SK-N-SH (cell line): ENCODE results near the gene FKBP5. TPM values are rescaled to one million over a fixed set of nuclear protein-coding genes. Genes with fewer than 3 reads are reported as not detected.

Experiments
- CTCF ChIA-PET: fragments of 300-600, 350-600 bp; formaldehyde crosslinking; extraction: SDS; loops from one replicate; lab custom pipeline; 2021; lab: Yijun Ruan, JAX
- POLR2A ChIA-PET: fragments of 350-600 bp; sonication (Branson Sonifier 250); formaldehyde crosslinking; extraction: SDS; loops from one replicate; lab custom pipeline; 2020; ENCODE audit warnings: antibody characterized with exemption, inconsistent platforms; lab: Yijun Ruan, JAX
- DNase-seq: peaks from one replicate; pipeline ENCODE4 v3.0.0; 2012
- H2AFZ ChIP-seq: fragments of 200-600 bp; sonication (generic); 2 replicates; pipeline ENCODE4 v1.8.1; 2016; ENCODE audit warnings: antibody characterized with exemption, mild to moderate bottlenecking, low read depth
- H3F3A ChIP-seq: fragments of 200-600 bp; sonication (generic); replicated peaks from 2 replicates; pipeline ENCODE3; 2016; ENCODE audit warnings: antibody characterized with exemption, mild to moderate bottlenecking; ENCODE audit not compliant: insufficient read depth
- H3K27ac ChIP-seq, 2 experiments: fragments of 200-500 bp in 1 of 2; fragments of 200-600 bp in 1 of 2; sonication (Bioruptor generic) in 1 of 2; sonication (generic), shearing (Covaris generic) in 1 of 2; 2 replicates each; pipeline versions ENCODE4 v1.5.1 to v1.6.1; 2014 to 2016; ENCODE audit warnings: low read depth in 2 of 2, inconsistent platforms in 1 of 2, low read length in 1 of 2, mild to moderate bottlenecking in 1 of 2, mixed read lengths in 1 of 2
- H3K27me3 ChIP-seq: fragments of 200-600 bp; sonication (generic), shearing (Covaris generic); 2 replicates; pipeline ENCODE4 v1.6.1; 2016; ENCODE audit warnings: mixed run types; ENCODE audit not compliant: insufficient read depth
- H3K36me3 ChIP-seq, 2 experiments: fragments of 200-500 bp in 1 of 2; fragments of 200-600 bp in 1 of 2; sonication (Bioruptor generic) in 1 of 2; sonication (generic) in 1 of 2; replicated peaks in 1 of 2; 2 replicates each; pipeline versions ENCODE3 to v1.5.1; 2014 to 2016; ENCODE audit warnings: low read length in 1 of 2, mild to moderate bottlenecking in 1 of 2; ENCODE audit not compliant: insufficient read depth in 2 of 2, control insufficient read depth in 1 of 2
- H3K4me1 ChIP-seq, 2 experiments: fragments of 200-500 bp in 1 of 2; fragments of 200-600 bp in 1 of 2; sonication (Bioruptor generic) in 1 of 2; sonication (generic), shearing (Covaris generic) in 1 of 2; 2 replicates each; pipeline versions ENCODE4 v1.5.1 to v1.6.1; 2014 to 2016; ENCODE audit warnings: low read depth in 1 of 2, low read length in 1 of 2, mixed run types in 1 of 2; ENCODE audit not compliant: insufficient read depth in 2 of 2, control insufficient read depth in 1 of 2
- H3K4me2 ChIP-seq: fragments of 200-600 bp; sonication (generic), shearing (Covaris generic); 2 replicates; pipeline ENCODE4 v1.6.1; 2017; ENCODE audit warnings: mixed run types
- H3K4me3 ChIP-seq, 2 experiments: fragments of 200-500 bp in 1 of 2; fragments of 200-600 bp in 1 of 2; sonication (Bioruptor generic) in 1 of 2; sonication (generic), shearing (Covaris generic) in 1 of 2; 2 replicates each; pipeline versions ENCODE4 v1.5.1 to v1.8.1; 2014 to 2016; ENCODE audit warnings: low read depth in 2 of 2, inconsistent platforms in 1 of 2, low read length in 1 of 2, mild to moderate bottlenecking in 1 of 2, mixed read lengths in 1 of 2, moderate library complexity in 1 of 2
- H3K79me2 ChIP-seq: fragments of 200-600 bp; sonication (generic); 2 replicates; pipeline ENCODE4 v1.8.1; 2017; ENCODE audit warnings: mild to moderate bottlenecking; ENCODE audit not compliant: insufficient read depth
- H3K9ac ChIP-seq: fragments of 200-600 bp; sonication (generic); 2 replicates; pipeline ENCODE4 v1.6.1; 2017; ENCODE audit warnings: mixed run types
- H3K9me2 ChIP-seq: fragments of 200-600 bp; sonication (generic); 2 replicates; pipeline ENCODE4 v1.6.1; 2017; ENCODE audit warnings: mixed run types
- H3K9me3 ChIP-seq: fragments of 200-600 bp; sonication (generic); 2 replicates; pipeline ENCODE4 v1.6.1; 2017; ENCODE audit warnings: mixed run types, mild to moderate bottlenecking, moderate library complexity
- H4K20me1 ChIP-seq: fragments of 200-600 bp; sonication (generic); 2 replicates; pipeline ENCODE4 v1.6.1; 2017; ENCODE audit warnings: mild to moderate bottlenecking, mixed run types; ENCODE audit not compliant: insufficient read depth
- CHD2 ChIP-seq: fragments of 150-350 bp; IDR thresholded peaks from 2 replicates; pipeline ENCODE4 v1.6.1; 2018; ENCODE audit warnings: low read length; ENCODE audit not compliant: partially characterized antibody
- EP300 ChIP-seq, 2 experiments: IDR thresholded peaks; 2 replicates each; pipeline versions ENCODE4 v1.4.0 to v1.6.1; 2012; ENCODE audit warnings: borderline replicate concordance in 1 of 2, low read depth in 1 of 2, low read length in 1 of 2
- EZH2phosphoT487 ChIP-seq: fragments of 200-600 bp; sonication (generic); IDR thresholded peaks from 2 replicates; pipeline ENCODE4 v1.6.1; 2017; ENCODE audit warnings: low read depth, mixed run types, mild to moderate bottlenecking, antibody characterized with exemption, moderate library complexity, borderline replicate concordance
- FOSL2 ChIP-seq: IDR thresholded peaks from 2 replicates; pipeline ENCODE4 v1.4.0; 2012; ENCODE audit warnings: low read depth, mild to moderate bottlenecking, moderate library complexity, borderline replicate concordance
- GABPA ChIP-seq: IDR thresholded peaks from 2 replicates; pipeline ENCODE4 v1.4.0; 2012; ENCODE audit warnings: low read depth, mild to moderate bottlenecking
- GATA2 ChIP-seq: sonication (generic); formaldehyde crosslinking; IDR thresholded peaks from 2 replicates; pipeline ENCODE4 v1.5.0; 2020; ENCODE audit warnings: mild to moderate bottlenecking, missing genetic modification reagents
- MEF2A ChIP-seq: IDR thresholded peaks from 2 replicates; pipeline ENCODE4 v1.4.0; 2012; ENCODE audit warnings: low read depth, borderline replicate concordance
- MXI1 ChIP-seq: IDR thresholded peaks from 2 replicates; pipeline ENCODE4 v1.6.1; 2012; ENCODE audit warnings: mild to moderate bottlenecking, low read depth, low read length, improper control_type of control experiment
- NRF1 ChIP-seq: IDR thresholded peaks from 2 replicates; pipeline ENCODE4 v1.6.1; 2012; ENCODE audit warnings: low read depth, mild to moderate bottlenecking, low read length
- POLR2AphosphoS5 ChIP-seq: IDR thresholded peaks from 2 replicates; pipeline ENCODE4 v1.6.1; 2012; ENCODE audit warnings: low read depth, low read length
- RCOR1 ChIP-seq: fragments of 150-350 bp; IDR thresholded peaks from 2 replicates; pipeline ENCODE4 v1.6.1; 2017; ENCODE audit warnings: antibody characterized with exemption, low read length
- REST ChIP-seq: IDR thresholded peaks from 2 replicates; pipeline ENCODE4 v1.6.1; 2012; ENCODE audit warnings: mild to moderate bottlenecking, low read depth, low read length, moderate library complexity
- TAF1 ChIP-seq: IDR thresholded peaks from 2 replicates; pipeline ENCODE4 v1.6.1; 2012; ENCODE audit warnings: low read depth, mild to moderate bottlenecking, low read length, moderate library complexity, borderline replicate concordance
- TCF12 ChIP-seq: IDR thresholded peaks from 2 replicates; pipeline ENCODE4 v1.4.0; 2012
- TEAD4 ChIP-seq: IDR thresholded peaks from 2 replicates; pipeline ENCODE4 v1.4.0; 2012; ENCODE audit warnings: mild to moderate bottlenecking, borderline replicate concordance; ENCODE audit not compliant: insufficient read depth
- YY1 ChIP-seq: IDR thresholded peaks from 2 replicates; pipeline ENCODE4 v1.4.0; 2012; ENCODE audit warnings: low read depth, mild to moderate bottlenecking
- WGBS: methylation state at CpG from one replicate; pipeline ENCODE4 v1.1.6; 2017; ENCODE audit warnings: low lambda C conversion rate; 5-methylcytosine and 5-hydroxymethylcytosine counted together
- polyA plus RNA-seq, 3 experiments: library from polyadenylated mRNA; depleted of rRNA; stranded (reverse); fragments of >200 nt; gene quantifications; 2 replicates each; pipeline ENCODE4 v1.2.3, GENCODE V29; 2012
- TF ChIP-seq, protein P1 (sequence below): fragments of 150-350 bp; IDR thresholded peaks from 2 replicates; pipeline ENCODE4 v1.6.1; 2017; ENCODE audit warnings: antibody characterized with exemption, low read length, low read depth, borderline replicate concordance
- TF ChIP-seq, protein P2 (sequence below): IDR thresholded peaks from 2 replicates; pipeline ENCODE4; 2012
- TF ChIP-seq, protein P3 (sequence below): IDR thresholded peaks from 2 replicates; pipeline ENCODE4 v1.4.0; 2012; ENCODE audit warnings: low read depth
- TF ChIP-seq, protein P4 (sequence below): IDR thresholded peaks from 2 replicates; pipeline ENCODE4 v1.4.0; 2012; ENCODE audit warnings: low read depth, borderline replicate concordance
- TF ChIP-seq, protein P5 (sequence below): fragments of 150-350 bp; IDR thresholded peaks from 2 replicates; pipeline ENCODE4 v1.6.1; 2016; ENCODE audit warnings: mild to moderate bottlenecking, low read depth, low read length

FKBP5 gene
- polyA plus RNA-seq, 1 of the 3 experiments (the other 2 are of a cell fraction) = 5.1 TPM

DNA sequence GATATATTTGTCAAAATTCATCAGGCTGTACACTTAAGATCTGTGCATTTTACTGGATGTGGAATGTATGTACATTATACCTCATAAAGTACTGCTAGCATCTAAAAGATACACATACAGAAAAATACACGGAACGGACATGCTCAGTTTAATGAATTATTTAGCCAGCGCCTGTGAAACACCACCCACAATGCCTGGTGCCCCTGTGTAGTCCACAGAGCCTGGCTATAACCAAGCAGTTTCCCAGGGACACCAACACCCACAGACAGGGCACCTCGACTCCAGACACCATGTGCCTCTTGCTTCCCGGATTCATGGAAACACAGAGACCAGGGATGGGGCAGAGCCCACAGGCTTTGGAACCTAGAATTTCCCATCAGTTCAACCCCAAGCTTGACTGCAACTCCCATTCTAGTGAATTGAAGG, 30.7 kb upstream of the FKBP5 start:
- ChIA-PET CTCF (interaction anchor here (1.1 to 2.1 kb wide), 3 partner anchors 9 to 146 kb away, joined by 3 to 8 read pairs (median 4); partner anchors contain the start of gene ARMC12), POLR2A (no interaction called here)
- Histone ChIP-seq H3K79me2 (no peaks in the 10 kb centered on the region), H3K4me1 (peaks cover 7 to 18% of the 10 kb centered on the region in 2 experiments; a peak in 1 of 4 replicates), H3F3A (no peaks in the 10 kb centered on the region), H2AFZ (no peak overlapping the region), H3K9me2 (no peaks in the 10 kb centered on the region), H3K36me3 (no peaks in the 10 kb centered on the region), H3K27me3 (no peaks in the 10 kb centered on the region; the same call in 1 of the 2 replicates), H3K4me2 (no peak overlapping the region; the same call in 1 of the 2 replicates), H3K4me3 (no peak overlapping the region), H3K27ac (no peak overlapping the region; a peak in 1 of 4 replicates), H4K20me1 (no peaks in the 10 kb centered on the region), H3K9ac (no peak overlapping the region), H3K9me3 (no peaks in the 10 kb centered on the region)
- WGBS = 94% methylated on average over 4 of the region's 5 CpGs
- DNase-seq = no peak
- no peak for TF ChIP-seq CHD2
- no peak for TF ChIP-seq TEAD4
- no peak for TF ChIP-seq NRF1
- no peak for TF ChIP-seq RCOR1
- TF ChIP-seq, protein P1, sequence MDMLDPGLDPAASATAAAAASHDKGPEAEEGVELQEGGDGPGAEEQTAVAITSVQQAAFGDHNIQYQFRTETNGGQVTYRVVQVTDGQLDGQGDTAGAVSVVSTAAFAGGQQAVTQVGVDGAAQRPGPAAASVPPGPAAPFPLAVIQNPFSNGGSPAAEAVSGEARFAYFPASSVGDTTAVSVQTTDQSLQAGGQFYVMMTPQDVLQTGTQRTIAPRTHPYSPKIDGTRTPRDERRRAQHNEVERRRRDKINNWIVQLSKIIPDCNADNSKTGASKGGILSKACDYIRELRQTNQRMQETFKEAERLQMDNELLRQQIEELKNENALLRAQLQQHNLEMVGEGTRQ = no peak
- TF ChIP-seq, protein P2, sequence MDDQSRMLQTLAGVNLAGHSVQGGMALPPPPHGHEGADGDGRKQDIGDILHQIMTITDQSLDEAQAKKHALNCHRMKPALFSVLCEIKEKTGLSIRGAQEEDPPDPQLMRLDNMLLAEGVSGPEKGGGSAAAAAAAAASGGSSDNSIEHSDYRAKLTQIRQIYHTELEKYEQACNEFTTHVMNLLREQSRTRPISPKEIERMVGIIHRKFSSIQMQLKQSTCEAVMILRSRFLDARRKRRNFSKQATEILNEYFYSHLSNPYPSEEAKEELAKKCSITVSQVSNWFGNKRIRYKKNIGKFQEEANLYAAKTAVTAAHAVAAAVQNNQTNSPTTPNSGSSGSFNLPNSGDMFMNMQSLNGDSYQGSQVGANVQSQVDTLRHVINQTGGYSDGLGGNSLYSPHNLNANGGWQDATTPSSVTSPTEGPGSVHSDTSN = no peak
- no peak for TF ChIP-seq YY1
- no peak for TF ChIP-seq MXI1
- TF ChIP-seq TAF1 = no peak
- no peak for TF ChIP-seq POLR2AphosphoS5
- TF ChIP-seq MEF2A = no peak
- TF ChIP-seq GATA2 = no peak
- TF ChIP-seq TCF12 = no peak

DNA sequence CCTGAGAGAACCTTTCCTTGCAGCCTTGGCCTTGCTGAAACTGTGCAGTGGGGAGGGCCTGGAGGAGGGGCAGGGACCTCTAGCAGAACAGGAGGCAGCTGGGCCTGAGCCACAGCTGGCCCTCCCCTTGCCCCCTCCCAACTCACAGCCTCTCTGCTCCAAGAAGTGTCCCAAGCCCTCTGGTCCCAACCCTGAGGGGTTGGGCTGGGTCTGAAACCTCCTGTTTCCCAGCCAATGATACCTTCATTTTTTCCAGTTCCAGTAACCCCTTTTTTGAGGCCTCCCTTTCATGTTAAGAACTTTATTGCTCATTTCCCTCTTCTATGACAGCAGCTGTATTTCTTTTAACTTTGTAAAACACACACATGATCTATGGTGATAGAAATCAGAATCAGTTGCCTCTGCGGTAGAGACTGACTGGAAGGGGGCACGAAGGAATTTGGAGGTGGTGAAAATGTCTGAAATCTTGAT, 30.2 kb upstream of the FKBP5 start:
- H3F3A ChIP-seq = no peaks in the 10 kb centered on the region
- 100% methylated on average over 2 of the region's 2 CpGs for WGBS
- CTCF ChIA-PET = interaction anchor here (1.2 to 2.1 kb wide), 3 partner anchors 9 to 18 kb away, joined by 3 to 8 read pairs (median 4); partner anchors contain the start of gene ARMC12
- H3K27ac ChIP-seq = no peak overlapping the region
- POLR2A ChIA-PET = no interaction called here
- TF ChIP-seq, protein P3, sequence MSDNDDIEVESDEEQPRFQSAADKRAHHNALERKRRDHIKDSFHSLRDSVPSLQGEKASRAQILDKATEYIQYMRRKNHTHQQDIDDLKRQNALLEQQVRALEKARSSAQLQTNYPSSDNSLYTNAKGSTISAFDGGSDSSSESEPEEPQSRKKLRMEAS = no peak
- TF ChIP-seq POLR2AphosphoS5 = no peak
- no peak for TF ChIP-seq EP300 (IDR thresholded peaks at IDR 0.05; ENCODE audit: borderline replicate concordance in 1 of 2, low read depth in 1 of 2, low read length in 1 of 2)
- TF ChIP-seq, protein P4, sequence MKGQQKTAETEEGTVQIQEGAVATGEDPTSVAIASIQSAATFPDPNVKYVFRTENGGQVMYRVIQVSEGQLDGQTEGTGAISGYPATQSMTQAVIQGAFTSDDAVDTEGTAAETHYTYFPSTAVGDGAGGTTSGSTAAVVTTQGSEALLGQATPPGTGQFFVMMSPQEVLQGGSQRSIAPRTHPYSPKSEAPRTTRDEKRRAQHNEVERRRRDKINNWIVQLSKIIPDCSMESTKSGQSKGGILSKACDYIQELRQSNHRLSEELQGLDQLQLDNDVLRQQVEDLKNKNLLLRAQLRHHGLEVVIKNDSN = no peak
- TF ChIP-seq GABPA = no peak
- TF ChIP-seq, protein P5, sequence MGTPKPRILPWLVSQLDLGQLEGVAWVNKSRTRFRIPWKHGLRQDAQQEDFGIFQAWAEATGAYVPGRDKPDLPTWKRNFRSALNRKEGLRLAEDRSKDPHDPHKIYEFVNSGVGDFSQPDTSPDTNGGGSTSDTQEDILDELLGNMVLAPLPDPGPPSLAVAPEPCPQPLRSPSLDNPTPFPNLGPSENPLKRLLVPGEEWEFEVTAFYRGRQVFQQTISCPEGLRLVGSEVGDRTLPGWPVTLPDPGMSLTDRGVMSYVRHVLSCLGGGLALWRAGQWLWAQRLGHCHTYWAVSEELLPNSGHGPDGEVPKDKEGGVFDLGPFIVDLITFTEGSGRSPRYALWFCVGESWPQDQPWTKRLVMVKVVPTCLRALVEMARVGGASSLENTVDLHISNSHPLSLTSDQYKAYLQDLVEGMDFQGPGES = no peak
- no peak for TF ChIP-seq FOSL2
- TF ChIP-seq TCF12 = no peak
- TF ChIP-seq REST = no peak
- no peak for TF ChIP-seq EZH2phosphoT487
- no peak overlapping the region for H2AFZ ChIP-seq
- no peaks in the 10 kb centered on the region for H3K9me3 ChIP-seq
- H3K4me3 ChIP-seq = no peak overlapping the region
- DNase-seq = no peak
- H3K36me3 ChIP-seq = no peaks in the 10 kb centered on the region
- no peaks in the 10 kb centered on the region for H3K79me2 ChIP-seq
- no peaks in the 10 kb centered on the region for H4K20me1 ChIP-seq
- no peaks in the 10 kb centered on the region; the same call in 1 of the 2 replicates for H3K27me3 ChIP-seq
- no peak overlapping the region for H3K9ac ChIP-seq
- no peaks in the 10 kb centered on the region for H3K9me2 ChIP-seq
- no peak overlapping the region for H3K4me2 ChIP-seq
- peaks cover 7 to 18% of the 10 kb centered on the region in 2 experiments; a peak in 1 of 4 replicates for H3K4me1 ChIP-seq
